Measurements from ENCODE around the gene GRAMD1C.

DNA sequence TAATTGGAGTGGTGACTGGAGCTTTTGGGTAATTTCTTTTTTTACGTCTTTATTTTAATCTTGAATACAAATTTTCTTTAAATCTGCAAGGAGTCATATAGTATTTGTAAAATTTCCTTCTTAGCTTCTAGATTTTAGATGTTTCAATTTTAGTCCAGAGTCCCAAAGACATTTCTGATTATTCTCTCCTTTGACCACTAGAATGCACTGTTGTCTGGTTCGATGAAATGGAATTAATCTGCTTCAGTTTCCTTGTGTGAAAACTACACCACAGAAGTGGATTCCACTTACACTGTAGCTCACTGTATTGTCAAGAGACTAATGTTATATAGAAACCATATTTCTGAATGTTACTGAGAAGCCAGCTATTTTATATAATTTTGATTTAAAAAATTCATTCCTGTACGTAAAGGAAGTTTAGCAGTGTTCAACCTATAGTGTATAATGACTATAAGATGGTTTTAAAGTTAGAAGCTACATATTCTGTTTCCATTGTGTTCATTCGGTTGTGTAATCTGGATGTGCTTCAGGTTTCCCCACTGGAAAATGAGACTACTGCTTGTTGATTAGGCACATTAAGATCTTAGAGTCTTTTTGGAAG lies 6.1 kb downstream of the GRAMD1C start:
- TF ChIP-seq, protein P1, sequence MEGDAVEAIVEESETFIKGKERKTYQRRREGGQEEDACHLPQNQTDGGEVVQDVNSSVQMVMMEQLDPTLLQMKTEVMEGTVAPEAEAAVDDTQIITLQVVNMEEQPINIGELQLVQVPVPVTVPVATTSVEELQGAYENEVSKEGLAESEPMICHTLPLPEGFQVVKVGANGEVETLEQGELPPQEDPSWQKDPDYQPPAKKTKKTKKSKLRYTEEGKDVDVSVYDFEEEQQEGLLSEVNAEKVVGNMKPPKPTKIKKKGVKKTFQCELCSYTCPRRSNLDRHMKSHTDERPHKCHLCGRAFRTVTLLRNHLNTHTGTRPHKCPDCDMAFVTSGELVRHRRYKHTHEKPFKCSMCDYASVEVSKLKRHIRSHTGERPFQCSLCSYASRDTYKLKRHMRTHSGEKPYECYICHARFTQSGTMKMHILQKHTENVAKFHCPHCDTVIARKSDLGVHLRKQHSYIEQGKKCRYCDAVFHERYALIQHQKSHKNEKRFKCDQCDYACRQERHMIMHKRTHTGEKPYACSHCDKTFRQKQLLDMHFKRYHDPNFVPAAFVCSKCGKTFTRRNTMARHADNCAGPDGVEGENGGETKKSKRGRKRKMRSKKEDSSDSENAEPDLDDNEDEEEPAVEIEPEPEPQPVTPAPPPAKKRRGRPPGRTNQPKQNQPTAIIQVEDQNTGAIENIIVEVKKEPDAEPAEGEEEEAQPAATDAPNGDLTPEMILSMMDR (IDR thresholded peaks at IDR 0.05): no peak
- TF ChIP-seq POLR2A (IDR thresholded peaks at IDR 0.05): no peak

Measured in lower leg skin (tissue), 3 donors.